HPDE6-E6E7 (cell line): ENCODE measurements around the gene CARS1.
A peak's percentile ranks its signal among the peaks of the same experiment; 100 is the strongest.
"Not testable (repeated sequence)": the region's sequence is repeated elsewhere in the genome, so short reads cannot be mapped to it uniquely, and the experiment has no call there.

ENCODE experiments used
- DNase-seq: peaks from one replicate; pipeline ENCODE4 v3.0.0; 2011; ENCODE audit warnings: missing footprints; ENCODE audit errors: extremely low spot score

Gene CARS1

GRCh38 chr11:3063432-3063831 lies 6.2 kb upstream of the CARS1 start:
- DNase-seq: not testable (repeated sequence)

- no peak for DNase-seq
These were observed 3.3 kb upstream of the CARS1 start for GRCh38 chr11:3060436-3061025.

- peak; percentile 72 for DNase-seq
These were observed 1.8 kb upstream of the CARS1 start for GRCh38 chr11:3058753-3059664.

GRCh38 chr11:3056296-3057068 lies 741 bp downstream of the CARS1 start:
- no peak for DNase-seq

- DNase-seq: no peak
These were observed 1.3 kb downstream of the CARS1 start for GRCh38 chr11:3055891-3056290.

- DNase-seq: no peak
These were observed 4.7 kb downstream of the CARS1 start for GRCh38 chr11:3052567-3052966.

- DNase-seq: no peak
These were observed 5.1 kb downstream of the CARS1 start for GRCh38 chr11:3052109-3052479.

GRCh38 chr11:3051196-3052108 lies 5.8 kb downstream of the CARS1 start:
- no peak for DNase-seq

- no peak for DNase-seq
These were observed 6.6 kb downstream of the CARS1 start for GRCh38 chr11:3050386-3051195.

- DNase-seq: peak; percentile 94
These were observed 7.6 kb downstream of the CARS1 start for GRCh38 chr11:3049430-3050243.

GRCh38 chr11:3047637-3048036 lies 9.6 kb downstream of the CARS1 start:
- DNase-seq: no peak

- no peak for DNase-seq
These were observed 10.6 kb downstream of the CARS1 start for GRCh38 chr11:3046641-3047040.

GRCh38 chr11:3046190-3046589 lies 11.0 kb downstream of the CARS1 start:
- no peak for DNase-seq

GRCh38 chr11:3044915-3045314 lies 12.3 kb downstream of the CARS1 start:
- DNase-seq: no peak

GRCh38 chr11:3044004-3044403 lies 13.2 kb downstream of the CARS1 start:
- DNase-seq: no peak

- DNase-seq: no peak
These were observed 13.8 kb downstream of the CARS1 start for GRCh38 chr11:3043315-3043871.

GRCh38 chr11:3042496-3043314 lies 14.5 kb downstream of the CARS1 start:
- no peak for DNase-seq

- no peak for DNase-seq
These were observed 15.4 kb downstream of the CARS1 start for GRCh38 chr11:3041699-3042441.
